Gastroesophageal sphincter (tissue), 4 donors: ENCODE measurements around the gene FRA10AC1. TPM values are rescaled to one million over a fixed set of nuclear protein-coding genes. Genes with fewer than 3 reads are reported as not detected.

Experiments
- ATAC-seq: fragments of 150-250 bp; one replicate; pipeline ENCODE4 v1.9.1; 2016; ENCODE audit warnings: mild to moderate bottlenecking, moderate library complexity
- H3K27ac ChIP-seq, 4 donors: fragments of 200-600 bp; sonication (generic) in 3 of 4; 1 replicate in 3 of 4; 2 replicates in 1 of 4; pipeline ENCODE4 v1.5.1; 2016 to 2019
- H3K27me3 ChIP-seq: fragments of 200-600 bp; sonication (generic); one replicate; pipeline ENCODE4 v1.5.1; 2019
- H3K36me3 ChIP-seq, 2 donors: fragments of 200-600 bp; sonication (generic); one replicate each; pipeline ENCODE4 v1.5.1; 2019; ENCODE audit warnings: control low read depth in 1 of 2
- H3K4me1 ChIP-seq, 3 donors: fragments of 200-600 bp; sonication (generic); 1 replicate in 2 of 3; 2 replicates in 1 of 3; pipeline ENCODE4 v1.5.1; 2016 to 2019; ENCODE audit warnings: control low read depth in 2 of 3
- H3K4me3 ChIP-seq, 2 donors: fragments of 200-600 bp; sonication (generic); one replicate each; pipeline ENCODE4 v1.5.1; 2019; ENCODE audit warnings: mild to moderate bottlenecking in 1 of 2, moderate library complexity in 1 of 2
- H3K9me3 ChIP-seq, 3 donors: fragments of 200-600 bp; sonication (generic); one replicate each; pipeline ENCODE4 v1.5.1; 2017 to 2019; ENCODE audit warnings: control low read depth in 2 of 3
- CTCF ChIP-seq, 4 experiments: fragments of 200-600 bp in 2 of 4; fragments of 450-650 bp in 2 of 4; sonication (generic) in 1 of 4; IDR thresholded peaks; one replicate each; pipeline ENCODE4 v1.5.1; 2017 to 2019; ENCODE audit warnings: antibody characterized with exemption in 4 of 4, mild to moderate bottlenecking in 2 of 4, moderate library complexity in 2 of 4
- EP300 ChIP-seq: sonication (generic); formaldehyde crosslinking; IDR thresholded peaks from one replicate; pipeline ENCODE4 v1.6.1; 2017; ENCODE audit warnings: antibody characterized with exemption, mild to moderate bottlenecking
- POLR2A ChIP-seq, 2 donors: fragments of 450-650 bp; IDR thresholded peaks; one replicate each; pipeline ENCODE4 v1.6.1; 2017; ENCODE audit warnings: antibody characterized with exemption in 2 of 2, mild to moderate bottlenecking in 2 of 2, moderate library complexity in 1 of 2
- POLR2AphosphoS5 ChIP-seq: sonication (generic); formaldehyde crosslinking; IDR thresholded peaks from one replicate; pipeline ENCODE4 v1.6.1; 2017; ENCODE audit warnings: antibody characterized with exemption
- WGBS, 2 donors: methylation state at CpG; one replicate each; pipeline ENCODE4 v1.1.5; 2018; ENCODE audit warnings: low coverage in 1 of 2; 5-methylcytosine and 5-hydroxymethylcytosine counted together
- total RNA-seq, 4 donors: library from RNA; depleted of rRNA; stranded (reverse); fragments of >200 nt; gene quantifications; one replicate each; pipeline ENCODE4 v1.1.0, GENCODE V29; 2016

The FRA10AC1 gene
- total RNA-seq, 4 donors from 2014 or later, result 8.4 to 28.6 (median 14.3) TPM

- TF ChIP-seq POLR2A (IDR thresholded peaks at IDR 0.05) (no peak), EP300 (no peak), CTCF (IDR thresholded peaks at IDR 0.05) (no peak), POLR2AphosphoS5 (no peak)
- no peak for ATAC-seq
- Histone ChIP-seq H3K36me3 (peaks cover under 1 to 92% of the 10 kb centered on the region in 2 donors), H3K9me3 (no peaks in the 10 kb centered on the region), H3K4me3 (no peak overlapping the region), H3K27me3 (no peaks in the 10 kb centered on the region), H3K27ac (no peak overlapping the region), H3K4me1 (no peaks in the 10 kb centered on the region)
Observed at GRCh38 chr10:93670372-93670771, 32.0 kb downstream of the FRA10AC1 start.

- H3K27me3 ChIP-seq, result no peaks in the 10 kb centered on the region
- no peak overlapping the region for H3K4me3 ChIP-seq
- no peaks in the 10 kb centered on the region for H3K9me3 ChIP-seq
- no peak for ATAC-seq
- no peak overlapping the region for H3K27ac ChIP-seq
- H3K4me1 ChIP-seq, result no peaks in the 10 kb centered on the region
- peaks cover 0 to 91% of the 10 kb centered on the region in 2 donors for H3K36me3 ChIP-seq
- 88 to 96% methylated on average over 3 of the region's 3 CpGs for WGBS, 2 donors
- TF ChIP-seq POLR2A (IDR thresholded peaks at IDR 0.05), result no peak
- no peak for TF ChIP-seq CTCF (IDR thresholded peaks at IDR 0.05)
- TF ChIP-seq EP300, result no peak
- no peak for TF ChIP-seq POLR2AphosphoS5
Observed at GRCh38 chr10:93667795-93668194, 34.6 kb downstream of the FRA10AC1 start.

- Histone ChIP-seq H3K9me3 (no peaks in the 10 kb centered on the region), H3K36me3 (peaks cover 0 to 95% of the 10 kb centered on the region in 2 donors), H3K4me1 (no peaks in the 10 kb centered on the region), H3K27me3 (no peaks in the 10 kb centered on the region), H3K4me3 (no peak overlapping the region), H3K27ac (no peak overlapping the region)
- TF ChIP-seq POLR2AphosphoS5 (no peak), POLR2A (IDR thresholded peaks at IDR 0.05) (no peak), EP300 (no peak), CTCF (IDR thresholded peaks at IDR 0.05) (no peak)
- no peak for ATAC-seq
- 94 to 97% methylated on average over 4 of the region's 4 CpGs for WGBS, 2 donors
Observed at GRCh38 chr10:93666030-93666429, 36.4 kb downstream of the FRA10AC1 start.

GRCh38 chr10:93657757-93658156 lies 44.6 kb downstream of the FRA10AC1 start:
- WGBS, 2 donors, result 40% methylated on average over 1 of the region's 1 CpG; no CpG with 5 or more reads in 1 of the 2 donors
- no peaks in the 10 kb centered on the region for H3K9me3 ChIP-seq

More at GRCh38 chr10:93657757-93658156, 44.6 kb downstream of the FRA10AC1 start:
- no peaks in the 10 kb centered on the region for H3K4me1 ChIP-seq
- no peak for ATAC-seq
- no peak for TF ChIP-seq POLR2AphosphoS5
- no peak for TF ChIP-seq CTCF (IDR thresholded peaks at IDR 0.05)
- TF ChIP-seq EP300, result no peak
- no peak for TF ChIP-seq POLR2A (IDR thresholded peaks at IDR 0.05)
- peaks cover 0 to 29% of the 10 kb centered on the region in 2 donors for H3K36me3 ChIP-seq
- H3K27me3 ChIP-seq, result no peaks in the 10 kb centered on the region
- no peak overlapping the region for H3K27ac ChIP-seq
- no peak overlapping the region for H3K4me3 ChIP-seq
